ENCODE data around the gene SNPH.

SNPH gene

DNA sequence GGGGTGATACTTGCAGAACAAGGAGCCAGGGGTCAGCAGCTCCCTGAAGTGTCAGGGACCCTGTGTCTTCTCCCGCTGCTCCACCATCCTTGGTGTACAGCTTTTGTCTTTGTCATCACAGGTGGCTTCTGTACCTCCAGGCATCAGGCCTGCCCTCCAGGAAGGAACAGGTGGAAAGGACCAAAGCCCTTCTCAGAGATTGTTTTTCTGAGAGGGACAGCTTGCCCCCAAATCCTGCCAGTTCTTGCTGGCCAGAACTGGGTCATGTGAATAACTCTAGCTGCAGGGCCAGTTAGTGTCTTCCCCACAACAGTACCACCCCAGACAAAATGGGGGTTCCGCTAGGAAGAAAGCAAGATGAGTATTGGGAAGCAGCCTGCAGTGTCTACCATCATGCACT, 31.4 kb downstream of the SNPH start:
- POLR2A ChIA-PET: no interaction called here
- no peak overlapping the region for H3K4me3 ChIP-seq (ENCODE audit: low read depth, low read length)
- TF ChIP-seq CTCF (IDR thresholded peaks at IDR 0.05; ENCODE audit: insufficient read depth, low read length, missing control alignments): no peak
- CTCF ChIA-PET: interaction anchor here (2.6 kb wide), 1 partner anchor 15 kb away, joined by 13 read pairs; no protein-coding TSS in a partner anchor
- no peak for DNase-seq (ENCODE audit: low read depth, low spot score)

GRCh38 chr20:1298166-1298565, 32.1 kb downstream of the SNPH start:
- CTCF ChIA-PET: interaction anchor here (0.9 to 2.6 kb wide), 2 partner anchors 14 to 139 kb away, joined by 4 to 13 read pairs; no protein-coding TSS in a partner anchor

DNA sequence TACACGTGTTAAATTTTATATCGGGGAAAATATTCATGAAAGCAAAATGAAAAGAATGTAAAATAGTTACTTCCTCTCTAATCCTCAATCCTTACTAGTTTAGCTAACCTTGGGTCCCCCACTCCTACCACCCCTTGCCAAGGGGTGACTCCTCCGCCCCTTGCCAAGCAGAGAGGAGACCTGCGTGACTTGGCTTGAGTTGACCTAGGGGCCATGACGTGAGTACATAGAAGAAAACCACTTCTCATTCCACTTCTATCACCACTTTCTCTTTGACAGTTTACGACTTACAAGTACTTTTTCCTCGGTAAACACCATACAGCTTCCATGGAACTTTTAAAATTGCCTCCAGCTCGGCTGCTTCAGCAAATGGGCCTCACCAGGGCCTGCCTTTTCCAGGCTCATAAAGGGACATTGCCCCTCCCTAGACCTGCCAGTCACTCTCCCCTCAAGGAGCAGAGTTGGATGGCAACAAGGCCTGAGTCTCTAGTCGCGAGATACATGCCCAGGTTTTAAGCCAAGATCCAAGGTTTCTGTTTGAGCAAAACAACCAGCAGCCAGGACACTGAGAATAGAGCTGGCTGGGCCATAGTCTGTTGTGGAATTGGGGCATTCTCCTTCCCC, 32.9 kb downstream of the SNPH start:
- TF ChIP-seq CTCF (IDR thresholded peaks at IDR 0.05; ENCODE audit: insufficient read depth, low read length, missing control alignments): no peak
- DNase-seq (ENCODE audit: low read depth, low spot score): no peak
- no peak overlapping the region for H3K4me3 ChIP-seq (ENCODE audit: low read depth, low read length)
- CTCF ChIA-PET: interaction anchor here (0.9 to 2.6 kb wide), 2 partner anchors 13 to 138 kb away, joined by 4 to 13 read pairs; no protein-coding TSS in a partner anchor
- POLR2A ChIA-PET: no interaction called here

More at GRCh38 chr20:1298166-1298565, 32.1 kb downstream of the SNPH start:
- no peak for DNase-seq (ENCODE audit: low read depth, low spot score)
- no peak for TF ChIP-seq CTCF (IDR thresholded peaks at IDR 0.05; ENCODE audit: insufficient read depth, low read length, missing control alignments)
- H3K4me3 ChIP-seq (ENCODE audit: low read depth, low read length): no peak overlapping the region
- POLR2A ChIA-PET: interaction anchor here (0.6 kb wide), 1 partner anchor 36 kb away, joined by 3 read pairs; no protein-coding TSS in a partner anchor

GRCh38 chr20:1299522-1299921, 33.4 kb downstream of the SNPH start:
- TF ChIP-seq CTCF (IDR thresholded peaks at IDR 0.05; ENCODE audit: insufficient read depth, low read length, missing control alignments): no peak
- no peak overlapping the region for H3K4me3 ChIP-seq (ENCODE audit: low read depth, low read length)
- ChIA-PET POLR2A (no interaction called here), CTCF (interaction anchor here (2.0 to 2.6 kb wide), 2 partner anchors 13 to 167 kb away, joined by 7 to 13 read pairs; partner anchors contain the start of gene NSFL1C)
- no peak for DNase-seq (ENCODE audit: low read depth, low spot score)

DNA sequence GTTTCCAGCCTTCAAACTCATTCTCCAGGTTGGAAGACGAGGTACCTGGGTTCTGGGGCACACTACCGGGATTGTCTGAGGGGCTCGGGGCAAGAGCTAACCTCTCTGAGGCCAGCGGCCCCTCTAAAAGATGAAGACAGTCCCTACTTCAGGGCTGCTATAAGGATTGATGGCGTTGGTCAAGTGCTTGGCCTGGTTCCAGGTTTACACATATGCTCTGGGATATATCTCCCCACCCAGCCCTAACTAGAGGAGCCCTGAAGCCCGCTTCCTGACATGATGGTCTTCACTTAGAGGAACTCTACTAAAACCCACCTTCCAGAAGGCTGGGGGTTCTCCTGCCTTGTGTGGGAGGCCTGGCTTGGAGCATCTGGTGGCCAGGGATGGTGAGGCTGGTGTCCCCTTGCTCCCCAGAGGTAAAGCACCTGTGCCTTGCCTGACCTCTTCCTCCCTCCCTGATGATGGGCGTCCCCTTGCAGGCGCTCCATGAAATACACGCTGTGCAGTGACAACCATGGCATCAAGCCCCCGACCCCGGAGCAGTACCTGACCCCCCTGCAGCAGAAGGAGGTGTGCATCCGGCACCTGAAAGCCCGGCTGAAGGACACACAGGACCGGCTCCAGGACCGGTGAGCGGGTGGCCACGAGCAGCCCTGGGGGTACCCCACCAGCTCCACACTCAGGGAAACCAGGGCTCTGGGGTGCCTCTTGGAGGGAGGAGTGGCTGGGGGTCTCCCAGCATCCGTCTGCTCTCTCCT, 34.2 kb downstream of the SNPH start:
- CTCF ChIA-PET: interaction anchor here (0.9 to 2.0 kb wide), 7 partner anchors 10 to 204 kb away, joined by 3 to 14 read pairs (median 6); partner anchors contain the start of gene NSFL1C
- no peak for DNase-seq (ENCODE audit: low read depth, low spot score)
- no peak overlapping the region for H3K4me3 ChIP-seq (ENCODE audit: low read depth, low read length)
- no peak for TF ChIP-seq CTCF (IDR thresholded peaks at IDR 0.05; ENCODE audit: insufficient read depth, low read length, missing control alignments)
- POLR2A ChIA-PET: no interaction called here

GRCh38 chr20:1301031-1301529, 35.0 kb downstream of the SNPH start:
- no peak for TF ChIP-seq CTCF (IDR thresholded peaks at IDR 0.05; ENCODE audit: insufficient read depth, low read length, missing control alignments)
- ChIA-PET CTCF (interaction anchor here (0.9 to 2.0 kb wide), 7 partner anchors 9 to 203 kb away, joined by 3 to 14 read pairs (median 6); partner anchors contain the start of gene NSFL1C), POLR2A (no interaction called here)
- DNase-seq (ENCODE audit: low read depth, low spot score): no peak
- H3K4me3 ChIP-seq (ENCODE audit: low read depth, low read length): no peak overlapping the region

All from AG04449 (cell line).